B cell (primary cell): Measurements from ENCODE around the gene CEP120. TPM values are rescaled to one million over a fixed set of nuclear protein-coding genes. Genes with fewer than 3 reads are reported as not detected.

Experiments used
- ATAC-seq: fragments of 200-7000 bp; cut with Tn5 transposase; one replicate; pipeline ENCODE4 v1.10.0; 2021; ENCODE audit warnings: low read depth, mild to moderate bottlenecking, moderate number of reproducible peaks, moderate library complexity
- CTCF ChIA-PET: fragments of 350-600 bp; sonication (Branson Sonifier 250); formaldehyde crosslinking; loops from one replicate; lab custom pipeline; 2021; ENCODE audit warnings: antibody characterized with exemption, inconsistent platforms; lab: Charles Lee
- POLR2A ChIA-PET: fragments of 350-600 bp; sonication (Branson Sonifier 250); formaldehyde crosslinking; loops from one replicate; lab custom pipeline; 2021; ENCODE audit warnings: antibody characterized with exemption; lab: Charles Lee
- DNase-seq: peaks from one replicate; pipeline ENCODE4 v3.0.0; 2013
- H2AFZ ChIP-seq: 2 replicates; pipeline ENCODE4 v1.6.1; 2012; ENCODE audit warnings: mild to moderate bottlenecking, low read depth, low read length; ENCODE audit not compliant: insufficient read depth, poor library complexity, severe bottlenecking
- H3K27ac ChIP-seq, 2 donors: 1 replicate in 1 of 2; 2 replicates in 1 of 2; pipeline ENCODE4 v1.5.1; 2012 to 2013; ENCODE audit warnings: low read length in 2 of 2, mild to moderate bottlenecking in 2 of 2, moderate library complexity in 1 of 2
- H3K27me3 ChIP-seq, 4 experiments: fragments of 200-600 bp in 1 of 4; sonication (generic) in 1 of 4; replicated peaks in 1 of 4; 1 replicate in 2 of 4; 2 replicates in 2 of 4; pipeline versions ENCODE4 v1.6.1 to v1.7.0; 2013 to 2016; ENCODE audit warnings: low read length in 3 of 4, mild to moderate bottlenecking in 2 of 4, mixed read lengths in 1 of 4, moderate library complexity in 1 of 4; ENCODE audit not compliant: insufficient read depth in 4 of 4, control insufficient read depth in 3 of 4; ENCODE audit errors: control extremely low read depth in 1 of 4
- H3K36me3 ChIP-seq, 2 experiments: replicated peaks in 1 of 2; 1 replicate in 1 of 2; 2 replicates in 1 of 2; pipeline versions ENCODE4 v1.6.1 to v1.7.1; 2013; ENCODE audit warnings: low read length in 1 of 2; ENCODE audit not compliant: insufficient read depth in 2 of 2, control insufficient read depth in 1 of 2; ENCODE audit errors: control extremely low read depth in 1 of 2, extremely low read depth in 1 of 2
- H3K4me1 ChIP-seq, 2 donors: fragments of 200-600 bp in 1 of 2; sonication (generic) in 1 of 2; 1 replicate in 1 of 2; 2 replicates in 1 of 2; pipeline versions ENCODE4 v1.5.1 to v1.6.1; 2013 to 2017; ENCODE audit warnings: low read length in 2 of 2; ENCODE audit not compliant: control insufficient read depth in 2 of 2, insufficient read depth in 2 of 2
- H3K4me2 ChIP-seq: replicated peaks from 2 replicates; pipeline ENCODE3; 2012; ENCODE audit warnings: mild to moderate bottlenecking, low read depth, low read length; ENCODE audit not compliant: poor library complexity, severe bottlenecking
- H3K4me3 ChIP-seq, 5 experiments: fragments of 200-600 bp in 1 of 5; sonication (generic) in 1 of 5; 1 replicate in 3 of 5; 2 replicates in 2 of 5; pipeline versions ENCODE4 v1.5.1 to v1.7.0; 2011 to 2016; ENCODE audit warnings: low read length in 4 of 5, mild to moderate bottlenecking in 4 of 5, low read depth in 2 of 5, control low read depth in 1 of 5, moderate library complexity in 1 of 5; ENCODE audit not compliant: insufficient read depth in 1 of 5; ENCODE audit errors: control extremely low read depth in 1 of 5, extremely low read depth in 1 of 5
- H3K79me2 ChIP-seq: fragments of 200-600 bp; sonication (generic); one replicate; pipeline ENCODE4 v1.6.0; 2016; ENCODE audit warnings: low read length; ENCODE audit not compliant: control insufficient read depth, insufficient read depth
- H3K9ac ChIP-seq: fragments of 200-600 bp; sonication (generic); 2 replicates; pipeline ENCODE4 v1.6.1; 2017; ENCODE audit warnings: mild to moderate bottlenecking, low read length, moderate library complexity
- H3K9me3 ChIP-seq, 3 donors: one replicate each; pipeline versions ENCODE4 v1.6.1 to v1.7.1; 2013; ENCODE audit warnings: low read length in 2 of 3; ENCODE audit not compliant: control insufficient read depth in 2 of 3, insufficient read depth in 1 of 3; ENCODE audit errors: control extremely low read depth in 1 of 3
- H4K20me1 ChIP-seq: 2 replicates; pipeline ENCODE4 v1.6.0; 2012; ENCODE audit warnings: mild to moderate bottlenecking, low read length; ENCODE audit not compliant: insufficient read depth, control insufficient read depth, poor library complexity, severe bottlenecking
- H3K27ac Mint-ChIP-seq: one replicate; pipeline ENCODE4 v1.8.0; 2021; ENCODE audit warnings: mixed read lengths
- H3K27me3 Mint-ChIP-seq: one replicate; pipeline ENCODE4 v1.8.0; 2021; ENCODE audit warnings: mixed read lengths
- H3K4me1 Mint-ChIP-seq: one replicate; pipeline ENCODE4 v1.8.0; 2021; ENCODE audit warnings: mixed read lengths
- H3K4me3 Mint-ChIP-seq: one replicate; pipeline ENCODE4 v1.8.0; 2021; ENCODE audit warnings: mixed read lengths
- H3K9me3 Mint-ChIP-seq: one replicate; pipeline ENCODE4 v1.8.0; 2022; ENCODE audit warnings: mixed read lengths; ENCODE audit not compliant: insufficient read depth
- EZH2 ChIP-seq: IDR thresholded peaks from 2 replicates; pipeline ENCODE4 v1.6.1; 2012; ENCODE audit warnings: borderline replicate concordance, low read depth, mild to moderate bottlenecking, moderate library complexity, low read length; ENCODE audit not compliant: insufficient read depth, poor library complexity, severe bottlenecking
- WGBS: methylation state at CpG from one replicate; pipeline ENCODE4 v1.1.5; 2013; ENCODE audit warnings: missing lambda C conversion rate; ENCODE audit not compliant: insufficient coverage; 5-methylcytosine and 5-hydroxymethylcytosine counted together
- intact Hi-C: fragments of 100-400 bp; cut with micrococcal nuclease; formaldehyde crosslinking; loops from one replicate; pipeline ENCODE4 v1.10.0; 2022
- polyA plus RNA-seq: library from polyadenylated mRNA; depleted of rRNA; stranded (reverse); fragments of >200 nt; gene quantifications from 2 replicates; pipeline ENCODE4 v1.2.3, GENCODE V29; 2012
- total RNA-seq, 2 donors: library from RNA; stranded (reverse); fragments of 120-200 nt in 1 of 2; gene quantifications; 1 replicate in 1 of 2; 2 replicates in 1 of 2; pipeline versions ENCODE4 v1.2.3 to v1.2.4, GENCODE V29; 2013 to 2022
- TF ChIP-seq, protein P1 (sequence below): fragments of 200-600 bp; IDR thresholded peaks from one replicate; pipeline ENCODE4 v1.8.0; 2022; ENCODE audit warnings: antibody characterized with exemption, mild to moderate bottlenecking

The CEP120 gene
- total and polyA plus RNA-seq, 2 donors (not counting 1 experiment from before 2014, with no cell fraction given), result 15.7 to 89.7 TPM

DNA sequence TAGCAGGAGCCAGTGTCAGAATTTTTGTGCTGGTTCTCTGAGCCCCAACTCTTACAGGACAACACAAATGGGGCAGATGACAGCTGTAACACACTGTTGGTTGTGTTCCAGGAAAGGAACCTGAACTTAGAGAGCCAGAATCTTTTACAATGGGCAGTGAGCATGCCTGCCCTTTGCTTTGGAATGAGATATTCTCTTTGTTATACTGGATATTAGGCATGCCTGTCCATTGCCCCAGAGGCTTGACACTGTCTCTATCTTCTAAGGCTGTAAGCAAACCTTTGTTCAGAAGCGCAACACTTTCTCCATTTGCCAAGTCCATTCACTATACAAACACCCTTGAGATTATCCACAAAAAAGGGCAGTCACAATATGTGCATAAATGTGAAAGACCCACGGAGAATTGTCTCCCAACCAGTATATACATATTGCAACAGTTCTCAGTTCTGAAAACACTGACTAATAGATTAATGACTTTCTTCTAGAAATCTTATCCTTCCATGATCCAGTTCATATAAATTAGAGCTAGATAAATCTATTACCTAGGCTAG lies 26.3 kb upstream of the CEP120 start:
- H3K27ac ChIP-seq, result no peak overlapping the region
- ChIA-PET POLR2A (no interaction called here), CTCF (no interaction called here)
- no peak overlapping the region for H3K4me3 Mint-ChIP-seq
- H3K4me1 ChIP-seq, result no peaks in the 10 kb centered on the region
- H3K9me3 ChIP-seq, result no peaks in the 10 kb centered on the region
- intact Hi-C loops, result loop anchor here (5.0 kb wide), 1 partner anchor 48 kb away; no protein-coding TSS in a partner anchor
- WGBS, result 100% methylated on average over 1 of the region's 2 CpGs
- no peak overlapping the region for H3K27ac Mint-ChIP-seq
- H3K9me3 Mint-ChIP-seq, result no peaks in the 10 kb centered on the region
- no peak overlapping the region for H3K9ac ChIP-seq
- H3K27me3 ChIP-seq, result no peaks in the 10 kb centered on the region
- ATAC-seq (no peak), DNase-seq (no peak)
- peaks cover 15% of the 10 kb centered on the region for H3K4me1 Mint-ChIP-seq
- no peak for TF ChIP-seq EZH2
- TF ChIP-seq, protein P1, sequence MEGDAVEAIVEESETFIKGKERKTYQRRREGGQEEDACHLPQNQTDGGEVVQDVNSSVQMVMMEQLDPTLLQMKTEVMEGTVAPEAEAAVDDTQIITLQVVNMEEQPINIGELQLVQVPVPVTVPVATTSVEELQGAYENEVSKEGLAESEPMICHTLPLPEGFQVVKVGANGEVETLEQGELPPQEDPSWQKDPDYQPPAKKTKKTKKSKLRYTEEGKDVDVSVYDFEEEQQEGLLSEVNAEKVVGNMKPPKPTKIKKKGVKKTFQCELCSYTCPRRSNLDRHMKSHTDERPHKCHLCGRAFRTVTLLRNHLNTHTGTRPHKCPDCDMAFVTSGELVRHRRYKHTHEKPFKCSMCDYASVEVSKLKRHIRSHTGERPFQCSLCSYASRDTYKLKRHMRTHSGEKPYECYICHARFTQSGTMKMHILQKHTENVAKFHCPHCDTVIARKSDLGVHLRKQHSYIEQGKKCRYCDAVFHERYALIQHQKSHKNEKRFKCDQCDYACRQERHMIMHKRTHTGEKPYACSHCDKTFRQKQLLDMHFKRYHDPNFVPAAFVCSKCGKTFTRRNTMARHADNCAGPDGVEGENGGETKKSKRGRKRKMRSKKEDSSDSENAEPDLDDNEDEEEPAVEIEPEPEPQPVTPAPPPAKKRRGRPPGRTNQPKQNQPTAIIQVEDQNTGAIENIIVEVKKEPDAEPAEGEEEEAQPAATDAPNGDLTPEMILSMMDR, result no peak
- H3K4me2 ChIP-seq, result no peak overlapping the region
- no peaks in the 10 kb centered on the region for H3K36me3 ChIP-seq
- peaks cover 2% of the 10 kb centered on the region for H3K27me3 Mint-ChIP-seq
- no peaks in the 10 kb centered on the region for H4K20me1 ChIP-seq
- no peaks in the 10 kb centered on the region for H3K79me2 ChIP-seq
- H3K4me3 ChIP-seq, result no peak overlapping the region
- H2AFZ ChIP-seq, result no peak overlapping the region

- Histone ChIP-seq H3K79me2 (no peaks in the 10 kb centered on the region), H3K27me3 (no peaks in the 10 kb centered on the region), H3K4me3 (no peak overlapping the region), H3K4me2 (no peak overlapping the region), H3K27ac (no peak overlapping the region), H2AFZ (no peak overlapping the region), H3K4me1 (no peaks in the 10 kb centered on the region), H4K20me1 (no peaks in the 10 kb centered on the region), H3K9me3 (no peaks in the 10 kb centered on the region), H3K36me3 (no peaks in the 10 kb centered on the region), H3K9ac (no peak overlapping the region)
- ChIA-PET POLR2A (no interaction called here), CTCF (no interaction called here)
- Mint-ChIP-seq H3K4me1 (peaks cover 15% of the 10 kb centered on the region), H3K27me3 (peaks cover 3% of the 10 kb centered on the region), H3K4me3 (no peak overlapping the region), H3K27ac (no peak overlapping the region), H3K9me3 (no peaks in the 10 kb centered on the region)
- DNase-seq, result no peak
- intact Hi-C loops, result loop anchor here (5.0 kb wide), 1 partner anchor 49 kb away; no protein-coding TSS in a partner anchor
- TF ChIP-seq, protein P1, result no peak
- TF ChIP-seq EZH2, result no peak
- WGBS, result 83% methylated on average over 1 of the region's 6 CpGs
- no peak for ATAC-seq
Observed at GRCh38 chr5:123448743-123449142, 25.5 kb upstream of the CEP120 start.
